Renal pelvis (tissue), 4 donors: Measurements from ENCODE around the gene APOD. TPM values are rescaled to one million over a fixed set of nuclear protein-coding genes. Genes with fewer than 3 reads are reported as not detected.
"Not testable (repeated sequence)": the region's sequence is repeated elsewhere in the genome, so short reads cannot be mapped to it uniquely, and the experiment has no call there.

Experiments used
- DNase-seq: peaks from one replicate; pipeline ENCODE4 v3.0.0-alpha.2; 2013
- polyA plus RNA-seq, 3 donors: library from polyadenylated mRNA; unstranded; fragments of 120-200 nt; gene quantifications; one replicate each; pipeline ENCODE4 v1.2.1, GENCODE V29; 2013; ENCODE audit not compliant: insufficient read length in 3 of 3

Gene APOD
- polyA plus RNA-seq, 3 donors = 8.2 to 11.3 (median 10.0) TPM

DNA sequence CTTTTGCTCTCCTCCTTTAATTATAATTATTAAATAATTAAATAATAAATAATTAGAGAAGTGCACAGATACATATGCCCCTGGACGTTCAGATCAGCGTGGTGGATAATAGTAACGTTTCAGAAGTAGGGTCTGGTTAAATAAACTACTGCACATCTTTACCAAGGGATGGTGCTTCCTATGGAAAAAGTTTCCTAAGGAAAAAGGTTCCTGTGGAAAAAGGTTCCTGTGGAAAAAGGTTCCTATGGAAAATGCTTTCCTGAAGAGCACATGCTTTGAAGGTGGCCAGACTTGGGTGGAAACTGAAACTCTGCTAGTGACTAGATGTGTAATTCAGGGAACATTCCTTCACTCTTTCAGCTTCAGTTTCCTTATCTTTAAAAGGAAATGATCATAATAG, 37.4 kb upstream of the APOD start:
- not testable (repeated sequence) for DNase-seq

DNA sequence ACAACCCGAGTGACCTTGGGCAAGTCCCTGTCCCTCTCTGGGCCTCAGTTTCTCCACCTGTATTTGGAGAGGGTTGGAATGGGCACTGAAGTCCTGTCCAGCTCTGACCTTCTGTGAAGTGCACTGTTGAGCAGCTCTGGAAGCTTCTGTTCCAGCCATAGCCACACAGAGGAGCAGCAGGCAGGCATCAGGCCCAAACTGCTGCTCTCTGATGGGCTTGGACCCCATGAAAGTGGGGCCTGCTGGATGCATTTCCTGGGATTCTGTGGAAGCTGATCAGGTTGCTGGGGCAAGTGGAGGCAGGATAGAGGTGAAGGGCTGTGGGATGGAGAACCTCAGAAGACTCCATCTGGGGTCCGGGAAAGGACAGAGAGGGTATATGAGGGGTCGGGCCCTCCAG, 36.7 kb upstream of the APOD start:
- DNase-seq = not testable (repeated sequence)

DNA sequence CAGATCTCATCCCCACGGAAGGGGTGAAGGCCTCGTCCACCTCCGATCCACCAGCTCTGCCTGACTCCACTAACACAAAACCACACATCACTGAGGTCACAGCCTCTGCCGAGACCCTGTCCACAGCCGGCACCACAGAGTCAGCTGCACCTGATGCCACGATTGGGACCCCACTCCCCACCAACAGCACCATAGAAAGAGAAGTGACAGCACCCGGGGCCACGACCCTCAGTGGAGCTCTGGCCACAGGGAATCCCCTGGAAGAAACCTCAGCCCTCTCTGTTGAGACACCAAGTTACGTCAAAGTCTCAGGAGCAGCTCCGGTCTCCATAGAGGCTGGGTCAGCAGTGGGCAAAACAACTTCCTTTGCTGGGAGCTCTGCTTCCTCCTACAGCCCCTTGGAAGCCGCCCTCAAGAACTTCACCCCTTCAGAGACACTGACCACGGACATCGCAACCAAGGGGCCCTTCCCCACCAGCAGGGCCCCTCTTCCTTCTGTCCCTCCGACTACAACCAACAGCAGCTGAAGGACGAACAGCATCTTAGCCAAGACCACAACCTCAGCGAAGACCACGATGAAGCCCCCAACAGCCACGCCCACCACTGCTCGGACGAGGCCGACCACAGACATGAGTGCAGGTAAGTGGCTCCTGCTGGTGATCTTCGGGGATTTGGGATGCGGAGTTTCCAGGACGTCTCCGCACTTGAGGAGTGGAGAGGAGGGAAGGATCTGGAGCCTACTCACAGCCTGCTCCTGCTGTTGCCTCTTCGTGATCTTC, 36.0 kb upstream of the APOD start:
- DNase-seq = not testable (repeated sequence)

DNA sequence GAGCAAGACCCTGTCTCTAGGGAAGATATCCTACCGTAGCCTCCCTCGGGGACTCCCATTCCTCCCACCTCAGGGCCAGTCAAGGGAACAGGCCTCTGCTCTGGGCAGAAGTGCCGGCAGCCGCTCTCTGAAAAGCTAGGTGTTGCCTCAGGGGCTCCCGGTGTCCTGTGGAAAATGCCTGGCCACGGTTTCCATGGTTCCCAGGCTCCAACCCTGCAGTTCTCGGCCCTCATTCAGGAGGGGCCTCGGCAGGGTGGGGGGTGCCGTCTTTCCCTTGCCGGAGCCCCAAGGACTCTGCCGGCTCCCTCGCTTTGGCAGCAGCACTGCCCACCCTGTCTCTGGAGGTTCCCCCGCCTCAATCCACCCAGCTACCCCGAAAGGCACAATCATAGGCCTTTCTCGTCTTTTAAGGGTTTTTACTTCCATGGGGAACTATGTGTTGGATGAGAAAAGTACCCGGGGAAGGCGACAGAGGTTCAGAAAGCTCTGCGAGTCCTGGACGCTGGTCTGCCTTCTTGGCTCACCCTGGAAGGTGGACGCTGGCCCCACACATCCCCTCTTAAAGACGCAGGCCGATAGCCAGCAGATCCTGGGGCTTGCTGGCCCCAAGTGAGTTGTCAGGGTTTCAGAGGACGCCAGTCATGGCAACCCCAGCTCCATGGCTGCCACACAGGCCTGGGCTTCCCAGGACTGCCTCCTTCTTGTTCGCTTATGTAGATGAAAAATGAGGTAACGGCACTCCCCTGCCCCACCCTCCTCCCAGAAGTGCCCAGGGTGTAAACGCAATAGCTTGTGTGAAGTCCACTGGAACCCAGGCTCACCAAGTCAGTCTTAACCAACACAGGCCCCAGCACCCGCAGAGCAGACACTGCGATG, 34.3 kb upstream of the APOD start:
- not testable (repeated sequence) for DNase-seq

DNA sequence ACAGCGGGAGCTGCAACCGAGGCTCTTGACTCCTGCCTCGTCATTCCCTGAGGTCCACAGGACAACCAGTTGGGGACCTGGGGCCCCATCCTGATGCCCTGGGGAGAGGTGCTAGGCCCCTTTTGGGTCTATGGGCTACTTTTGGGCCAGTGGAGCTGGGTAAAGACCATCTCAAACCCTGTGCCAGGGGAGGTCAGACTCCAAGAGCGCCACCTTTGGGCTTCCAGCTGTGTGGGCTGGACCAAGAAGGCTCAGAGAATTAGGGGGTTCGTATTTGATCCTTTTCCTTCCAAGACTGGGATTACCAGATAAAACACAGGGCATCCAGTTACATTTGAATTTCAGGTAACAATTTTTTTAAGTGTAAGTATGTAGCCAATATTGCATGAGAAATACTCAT, 33.4 kb upstream of the APOD start:
- not testable (repeated sequence) for DNase-seq

DNA sequence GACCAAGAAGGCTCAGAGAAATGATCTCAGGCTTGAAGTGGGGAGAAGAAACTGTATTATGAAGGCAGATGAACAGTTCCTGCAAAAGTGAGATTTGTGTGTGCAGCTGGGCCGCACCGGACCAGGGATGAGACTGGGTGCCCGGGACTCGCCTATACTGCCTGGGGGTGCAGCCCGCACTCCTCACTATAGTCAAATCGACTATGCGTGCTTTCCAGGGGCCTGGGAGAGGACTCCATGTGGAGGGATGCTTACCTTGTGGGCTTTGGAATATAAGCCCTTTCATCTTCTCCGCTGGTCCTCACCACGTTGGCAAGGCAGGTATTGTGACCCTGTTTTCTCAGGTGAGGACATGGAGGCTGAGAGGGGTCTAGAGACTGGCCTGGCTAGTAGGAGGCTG, 32.9 kb upstream of the APOD start:
- DNase-seq = no peak

DNA sequence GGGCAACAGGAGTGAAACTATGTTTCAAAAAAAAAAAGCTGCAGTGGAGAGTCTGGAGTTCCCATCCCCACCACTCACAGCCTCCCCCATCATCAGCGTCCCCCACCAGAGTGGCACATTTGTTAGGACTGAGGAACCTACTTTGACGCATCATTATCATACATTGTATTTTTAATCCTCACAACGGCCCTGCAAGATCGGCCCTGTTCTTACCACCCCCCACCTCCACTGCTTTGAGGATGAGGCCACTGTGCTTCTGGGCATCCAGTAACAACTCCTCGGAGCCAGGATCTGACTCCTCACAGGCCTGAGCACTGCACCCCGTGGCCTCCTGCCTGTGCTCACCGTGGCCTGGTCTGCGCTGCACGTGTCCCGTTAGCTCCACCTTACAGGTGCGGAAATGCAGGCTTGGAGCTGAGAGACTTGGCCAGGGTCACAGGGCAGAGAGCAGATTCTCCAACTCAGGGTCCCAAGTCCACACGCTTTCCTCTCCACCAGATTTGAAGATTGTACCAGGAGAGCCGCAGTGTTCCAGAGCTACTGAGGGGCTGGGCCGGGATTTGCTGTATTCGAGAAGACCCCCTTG, 32.3 kb upstream of the APOD start:
- not testable (repeated sequence) for DNase-seq

DNA sequence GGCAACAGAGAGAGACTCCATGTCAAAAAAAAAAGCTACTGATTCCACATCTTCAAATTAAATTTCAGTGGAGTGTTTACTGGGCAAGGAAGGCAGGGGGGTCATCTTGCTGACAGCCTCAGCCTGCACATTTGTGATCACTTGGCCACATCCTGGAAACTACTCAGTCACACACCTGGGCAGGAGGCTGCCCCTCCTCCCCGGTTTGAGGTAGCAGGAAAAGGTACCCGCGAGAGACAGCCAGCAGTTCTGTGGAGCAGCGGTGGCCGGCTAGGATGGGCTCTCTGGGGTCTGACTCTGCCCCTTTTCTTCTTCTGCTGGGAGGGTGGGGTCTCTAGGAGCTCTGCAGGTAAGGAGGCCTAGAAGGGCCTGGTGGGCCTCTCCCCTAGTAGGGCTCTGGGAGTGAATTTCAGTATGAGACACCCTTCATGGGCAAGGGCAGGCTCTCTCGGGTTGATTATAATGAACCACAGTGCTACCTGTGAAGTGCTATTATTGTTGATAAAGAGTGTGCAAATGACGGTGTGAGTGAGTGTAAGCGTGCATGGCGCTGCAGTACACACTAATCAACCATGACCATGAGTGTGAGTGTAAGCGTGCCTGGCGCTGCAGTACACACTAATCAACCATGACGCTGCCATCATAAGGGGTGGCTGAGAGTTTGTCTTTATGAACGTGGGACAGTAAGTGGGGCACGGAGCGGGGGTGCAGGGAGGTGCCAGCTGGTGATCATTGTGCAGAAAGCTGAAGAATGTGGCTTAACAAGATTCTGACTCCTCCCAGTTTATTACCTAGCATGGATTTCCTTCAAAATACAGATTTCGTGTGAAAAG, 31.1 kb upstream of the APOD start:
- DNase-seq = not testable (repeated sequence)

DNA sequence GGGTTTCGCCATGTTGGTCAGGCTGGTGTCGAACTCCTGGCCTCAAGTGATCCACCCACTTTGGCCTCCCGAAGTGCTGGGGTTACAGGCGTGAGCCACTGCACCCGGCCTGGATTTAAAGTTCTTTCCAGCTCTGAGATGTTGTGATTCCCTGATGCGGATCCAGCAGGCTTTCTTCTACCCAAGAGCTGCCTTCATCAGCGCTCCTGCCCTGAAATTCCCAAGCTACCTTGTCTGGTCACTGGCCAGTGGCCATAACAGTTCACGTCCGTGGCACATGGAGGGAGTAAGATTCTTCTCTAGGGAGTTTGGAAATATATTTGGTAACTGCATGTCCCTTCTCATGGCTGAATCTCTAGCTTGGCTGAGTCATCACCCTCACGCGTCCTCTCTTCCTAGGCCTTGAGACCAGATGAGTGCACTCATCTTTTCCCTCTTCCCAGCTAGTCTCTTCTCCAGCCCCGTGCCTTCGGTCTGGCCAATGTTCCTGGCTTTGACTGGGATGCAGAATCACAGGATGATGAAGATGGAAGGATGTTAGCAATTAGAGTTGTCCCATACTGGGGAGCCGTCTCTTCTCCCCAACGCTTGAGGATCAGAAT, 29.8 kb upstream of the APOD start:
- DNase-seq = no peak

DNA sequence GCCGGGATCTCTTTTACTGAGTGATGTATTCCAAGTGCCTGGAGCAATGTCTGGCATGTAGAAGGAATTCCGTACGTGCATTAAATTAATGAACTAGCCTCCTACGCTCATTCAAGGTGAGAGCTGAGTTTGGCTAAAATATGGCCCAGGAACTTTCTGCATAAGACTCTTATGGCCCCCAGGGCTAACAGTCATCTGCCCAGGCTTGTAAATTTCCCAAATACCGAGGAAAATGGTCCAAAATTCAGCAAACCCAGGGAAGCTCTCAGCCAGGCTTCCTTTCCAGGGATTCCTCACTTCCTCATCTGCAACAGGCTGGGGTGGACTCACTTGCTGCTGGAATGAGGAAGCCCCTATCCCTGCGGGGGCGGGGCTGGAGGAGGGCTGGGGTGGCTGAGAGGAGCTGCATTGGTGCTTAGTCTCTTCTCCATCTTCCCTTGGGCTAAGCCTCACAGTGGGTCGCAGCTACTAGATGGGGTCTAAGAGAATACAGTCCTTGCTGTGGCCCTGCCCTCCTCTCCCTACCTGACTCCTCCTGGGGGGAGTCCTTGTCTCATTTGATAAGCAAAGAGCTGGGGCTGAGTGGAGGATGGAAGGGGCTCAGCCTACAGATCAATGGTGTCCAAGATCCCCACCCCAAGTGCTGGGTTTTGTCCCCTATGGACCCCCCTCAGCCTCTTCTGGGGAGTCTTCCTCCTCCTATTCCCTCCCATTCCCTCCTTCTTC, 28.5 kb upstream of the APOD start:
- no peak for DNase-seq

DNA sequence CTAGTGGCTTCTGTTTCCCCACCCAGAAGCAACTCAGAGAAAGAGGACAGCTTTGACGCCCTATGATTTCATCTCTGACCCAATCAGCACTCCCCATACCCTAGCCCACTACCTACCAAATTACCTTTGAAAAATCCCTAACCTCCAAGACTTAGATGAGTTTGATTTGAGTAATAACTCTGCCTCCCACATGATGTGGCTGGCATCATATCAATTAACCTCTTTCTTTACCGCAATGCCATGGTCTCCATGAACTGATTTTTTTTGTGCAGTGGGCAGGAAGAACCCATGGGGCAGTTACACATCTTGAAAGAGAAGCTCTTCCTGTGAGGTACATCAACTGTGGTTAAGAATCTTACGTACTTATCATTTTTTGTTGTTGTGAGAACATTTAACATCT, 25.5 kb upstream of the APOD start:
- no peak for DNase-seq

DNA sequence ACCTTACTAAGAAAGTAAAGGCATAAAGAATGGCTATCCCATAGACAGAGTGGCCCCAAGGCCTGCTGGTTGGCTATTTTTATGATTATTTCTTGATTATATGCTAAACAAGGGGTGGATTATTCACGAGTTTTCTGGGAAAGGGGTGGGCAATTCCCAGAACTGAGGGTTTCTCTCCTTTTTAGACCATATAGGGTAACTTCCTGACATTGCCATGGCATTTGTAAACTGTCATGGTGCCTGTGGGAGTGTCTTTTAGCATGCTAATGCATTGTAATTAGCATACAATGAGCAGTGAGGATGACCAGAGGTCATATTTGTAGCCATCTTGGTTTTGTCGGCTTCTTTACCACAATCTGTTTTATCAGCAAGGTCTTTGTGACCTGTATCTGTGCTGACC, 18.0 kb upstream of the APOD start:
- not testable (repeated sequence) for DNase-seq

DNA sequence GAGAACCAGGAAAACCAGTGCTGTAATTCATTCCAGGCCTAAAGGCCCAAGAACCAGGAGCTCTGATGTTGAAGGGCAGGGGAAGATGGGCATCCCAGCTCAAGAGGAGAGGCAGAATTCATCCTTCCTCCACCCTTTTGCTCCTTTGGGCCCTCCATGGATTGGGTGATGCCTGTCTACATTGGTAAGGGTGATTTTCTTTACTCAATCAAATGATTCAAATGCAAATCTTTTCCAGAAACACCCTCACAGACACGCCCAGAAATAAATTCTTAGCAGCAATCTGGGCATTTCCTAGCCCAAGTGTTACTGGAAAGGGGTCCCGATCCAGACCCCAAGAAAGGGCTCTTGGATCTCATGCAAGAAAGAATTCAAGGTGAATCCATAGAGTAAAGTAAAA, 17.6 kb upstream of the APOD start:
- DNase-seq = no peak

DNA sequence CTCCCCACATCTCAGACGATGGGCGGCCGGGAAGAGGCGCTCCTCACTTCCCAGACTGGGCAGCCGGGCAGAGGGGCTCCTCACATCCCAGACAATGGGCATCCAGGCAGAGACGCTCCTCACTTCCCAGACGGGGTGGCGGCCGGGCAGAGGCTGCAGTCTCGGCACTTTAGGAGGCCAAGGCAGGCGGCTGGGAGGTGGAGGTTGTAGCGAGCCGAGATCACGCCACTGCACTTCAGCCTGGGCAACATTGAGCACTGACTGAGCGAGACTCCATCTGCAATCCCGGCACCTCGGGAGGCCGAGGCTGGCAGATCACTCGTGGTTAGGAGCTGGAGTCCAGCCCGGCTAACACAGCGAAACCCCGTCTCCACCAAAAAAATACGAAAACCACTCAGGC, 16.2 kb upstream of the APOD start:
- DNase-seq = not testable (repeated sequence)

DNA sequence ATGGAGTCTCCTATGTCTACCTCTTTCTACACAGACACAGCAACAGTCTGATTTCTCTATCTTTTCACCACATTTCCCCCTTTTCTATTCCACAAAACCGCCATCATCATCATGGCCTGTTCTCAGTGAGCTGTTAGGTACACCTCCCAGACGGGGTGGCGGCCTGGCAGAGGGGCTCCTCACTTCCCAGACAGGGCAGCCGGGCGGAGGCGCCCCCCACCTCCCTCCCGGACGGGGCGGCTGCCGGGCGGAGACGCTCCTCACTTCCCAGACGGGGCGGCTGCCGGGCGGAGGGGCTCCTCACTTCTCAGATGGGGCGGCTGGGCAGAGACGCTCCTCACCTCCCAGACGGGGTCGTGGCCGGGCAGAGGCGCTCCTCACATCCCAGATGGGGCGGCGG, 15.8 kb upstream of the APOD start:
- not testable (repeated sequence) for DNase-seq

DNA sequence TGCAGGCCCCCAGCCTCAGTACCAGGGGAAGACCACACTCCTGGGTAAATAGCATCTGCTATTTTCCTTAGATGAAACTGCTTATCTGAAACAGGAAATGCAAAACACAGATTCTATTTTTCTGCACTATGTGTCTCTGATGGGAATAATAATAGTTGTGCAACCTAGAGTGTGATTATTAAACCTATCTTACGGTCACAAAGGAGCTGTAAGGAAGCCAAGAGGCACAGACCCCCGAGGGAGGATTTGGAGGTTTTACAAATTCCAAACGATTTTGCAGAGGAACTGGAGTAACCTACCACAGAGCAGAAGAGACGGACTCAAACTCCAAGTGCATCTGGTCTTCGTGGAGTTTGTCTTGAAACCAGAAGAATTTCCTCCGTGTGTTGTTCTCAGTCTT, 14.1 kb upstream of the APOD start:
- DNase-seq = no peak

DNA sequence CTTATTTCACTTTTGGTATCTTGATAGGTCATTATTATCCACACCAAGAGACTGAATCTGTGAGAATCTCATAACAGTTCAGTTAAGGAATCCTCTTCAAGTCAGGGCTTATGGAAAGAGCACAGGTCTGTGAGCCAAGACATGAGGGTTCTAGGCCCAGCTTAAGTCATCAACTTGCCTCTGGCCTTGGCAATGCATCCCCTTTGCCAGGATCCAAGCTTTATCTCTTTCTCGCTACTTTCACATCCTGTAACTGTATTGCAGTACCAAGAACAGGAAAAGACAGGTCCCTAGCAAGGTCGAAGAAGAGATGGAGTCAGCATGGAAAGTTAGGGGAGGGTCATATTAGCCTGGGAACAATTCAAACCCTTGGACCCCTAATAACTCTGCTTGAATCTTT, 13.5 kb upstream of the APOD start:
- DNase-seq = no peak

DNA sequence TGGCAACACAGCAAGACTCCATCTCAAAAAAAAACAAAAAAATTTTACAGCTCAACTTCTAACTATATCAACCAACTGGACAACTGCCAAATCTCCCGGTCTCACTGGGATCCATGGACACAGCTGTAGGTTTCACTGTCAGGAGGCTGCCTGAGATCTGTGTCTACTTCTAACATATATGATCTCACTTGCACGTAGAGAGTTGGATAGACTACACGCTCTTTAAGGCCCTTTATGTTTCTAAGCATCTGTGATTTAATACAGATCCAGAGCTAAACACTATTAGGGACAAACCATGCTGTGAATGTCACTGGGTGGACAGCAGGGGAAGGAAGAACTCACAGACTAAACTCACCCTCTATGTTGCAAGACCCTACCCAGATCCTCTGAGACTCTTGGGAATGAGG, 13.0 kb upstream of the APOD start:
- no peak for DNase-seq

DNA sequence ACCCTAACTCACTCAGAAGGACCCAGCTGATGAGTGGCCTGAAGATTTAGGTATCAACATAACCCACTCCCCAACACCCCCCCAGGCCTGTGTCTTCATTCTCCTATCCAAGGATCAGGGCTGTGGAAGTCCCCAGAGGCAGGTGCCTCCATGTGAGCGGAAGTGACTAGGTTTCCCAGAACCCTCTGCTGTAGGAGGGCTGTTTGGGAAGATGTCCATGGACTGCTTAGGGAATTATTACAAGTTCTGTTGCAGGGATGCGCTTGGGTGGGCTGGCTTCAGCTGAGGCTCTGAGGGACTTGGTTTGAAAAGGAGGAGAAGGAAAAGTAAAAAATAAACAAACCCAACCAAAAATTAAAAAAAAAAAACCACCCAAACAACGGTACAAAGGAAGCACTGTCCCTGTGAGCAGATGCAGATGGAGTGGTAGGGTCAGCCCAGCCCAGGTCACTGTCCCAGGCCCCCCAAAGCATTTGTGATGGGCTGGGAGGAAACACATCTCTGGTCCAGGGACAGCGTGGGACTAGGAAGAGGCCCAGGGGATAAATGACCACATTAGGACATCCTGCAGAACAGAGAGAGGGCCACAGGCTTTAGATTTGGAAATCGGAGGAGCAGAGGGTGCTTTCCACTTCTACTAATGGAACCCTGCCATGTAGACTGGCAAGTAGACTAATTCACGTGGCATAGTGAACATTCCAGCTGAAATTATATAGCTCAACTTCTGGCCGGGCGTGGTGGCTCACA, 12.2 kb upstream of the APOD start:
- no peak for DNase-seq

DNA sequence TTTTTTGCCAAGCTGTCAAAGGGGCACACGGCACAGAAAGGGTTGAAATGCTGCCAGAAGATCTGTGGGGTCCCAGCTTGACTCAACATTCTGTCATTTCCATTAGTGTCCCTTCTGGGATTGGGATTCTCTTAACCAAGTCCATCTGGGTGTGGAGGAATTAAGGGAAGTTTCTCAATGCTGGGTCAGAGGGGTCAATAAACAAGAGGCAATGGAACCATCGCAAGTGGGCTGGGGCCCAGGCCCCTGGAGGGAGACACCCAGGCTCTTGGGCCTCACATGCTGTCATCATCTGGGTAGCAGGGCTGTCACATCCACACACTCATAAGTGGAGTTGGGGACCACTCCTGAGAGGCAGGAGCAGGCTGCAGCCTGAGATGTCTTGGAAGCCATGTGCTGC, 8.1 kb upstream of the APOD start:
- DNase-seq = no peak
